ENCODE measurements around the gene HCRTR1. TPM values are rescaled to one million over a fixed set of nuclear protein-coding genes. Genes with fewer than 3 reads are reported as not detected.

The HCRTR1 gene
- total RNA-seq, 4 donors from 2014 or later = 0.42 TPM; not detected in 3

- peak in 1 of 2 donors; percentile 59 for DNase-seq (ENCODE audit: low spot score in 2 of 2)
- 37 to 40% methylated on average over 10 of the region's 10 CpGs for WGBS, 2 donors
Measured at GRCh38 chr1:31666263-31666963, 48.9 kb downstream of the HCRTR1 start.

GRCh38 chr1:31667065-31667785 is 49.7 kb downstream of the HCRTR1 start:
- H3K4me3 ChIP-seq (ENCODE audit: low read depth, poor library complexity, severe bottlenecking) = no peak overlapping the region
- intact Hi-C loops (cut with DNase I; ENCODE audit: low total_unique reads) = no loop called here
- no peak for DNase-seq (ENCODE audit: low spot score in 2 of 2)
- WGBS, 2 donors = 70 to 72% methylated on average over 17 to 19 of the region's 19 CpGs
- TF ChIP-seq CTCF (IDR thresholded peaks at IDR 0.05) (no peak), POLR2A (IDR thresholded peaks at IDR 0.05) (no peak)

More at GRCh38 chr1:31666263-31666963, 48.9 kb downstream of the HCRTR1 start:
- intact Hi-C loops (cut with DNase I; ENCODE audit: low total_unique reads) = no loop called here
- no peak overlapping the region for H3K4me3 ChIP-seq (ENCODE audit: low read depth, poor library complexity, severe bottlenecking)
- TF ChIP-seq CTCF (IDR thresholded peaks at IDR 0.05) = no peak
- no peak for TF ChIP-seq POLR2A (IDR thresholded peaks at IDR 0.05)

GRCh38 chr1:31668303-31668883 is 50.9 kb downstream of the HCRTR1 start:
- DNase-seq (ENCODE audit: low spot score in 2 of 2) = no peak
- WGBS, 2 donors = 68 to 73% methylated on average over 11 of the region's 11 CpGs
- TF ChIP-seq CTCF (IDR thresholded peaks at IDR 0.05) (no peak), POLR2A (IDR thresholded peaks at IDR 0.05) (no peak)
- intact Hi-C loops (cut with DNase I; ENCODE audit: low total_unique reads) = no loop called here
- no peak overlapping the region for H3K4me3 ChIP-seq (ENCODE audit: low read depth, poor library complexity, severe bottlenecking)

- no peak for DNase-seq (ENCODE audit: low spot score in 2 of 2)
- TF ChIP-seq CTCF (IDR thresholded peaks at IDR 0.05) = no peak
- TF ChIP-seq POLR2A (IDR thresholded peaks at IDR 0.05) = no peak
- no peak overlapping the region for H3K4me3 ChIP-seq (ENCODE audit: low read depth, poor library complexity, severe bottlenecking)
- intact Hi-C loops (cut with DNase I; ENCODE audit: low total_unique reads) = no loop called here
- 34 to 49% methylated on average over 7 of the region's 7 CpGs for WGBS, 2 donors
Measured at GRCh38 chr1:31669433-31669785, 51.9 kb downstream of the HCRTR1 start.

GRCh38 chr1:31669786-31670592 is 52.5 kb downstream of the HCRTR1 start:
- 13 to 16% methylated on average over 30 of the region's 30 CpGs for WGBS, 2 donors
- no peak for TF ChIP-seq POLR2A (IDR thresholded peaks at IDR 0.05)
- no peak for TF ChIP-seq CTCF (IDR thresholded peaks at IDR 0.05)
- H3K4me3 ChIP-seq (ENCODE audit: low read depth, poor library complexity, severe bottlenecking) = no peak overlapping the region
- DNase-seq (ENCODE audit: low spot score in 2 of 2) = peak; percentile 84 to 92
- intact Hi-C loops (cut with DNase I; ENCODE audit: low total_unique reads) = no loop called here
